GM23338 (cell line): ENCODE data around the gene NCKAP1. TPM values are rescaled to one million over a fixed set of nuclear protein-coding genes. Genes with fewer than 3 reads are reported as not detected.
"Not testable (repeated sequence)": the region's sequence is repeated elsewhere in the genome, so short reads cannot be mapped to it uniquely, and the experiment has no call there.

ENCODE experiments used
- ATAC-seq: fragments of 200-7000 bp; cut with Tn5 transposase; 3 replicates; pipeline ENCODE4 v1.9.1; 2020
- DNase-seq: peaks from one replicate; pipeline ENCODE4 v3.0.0-alpha.2; 2015; ENCODE audit warnings: low spot score
- H2AFZ ChIP-seq: fragments of 200-600 bp; sonication (generic); 2 replicates; pipeline ENCODE4 v1.8.0; 2016; ENCODE audit warnings: antibody characterized with exemption, mild to moderate bottlenecking, moderate library complexity
- H3F3A ChIP-seq: fragments of 200-600 bp; sonication (generic); replicated peaks from 2 replicates; pipeline ENCODE4 v1.8.0; 2017; ENCODE audit warnings: antibody characterized with exemption, mixed run types, low read depth
- H3K27ac ChIP-seq: fragments of 200-600 bp; sonication (generic); 2 replicates; pipeline ENCODE4 v1.6.1; 2016; ENCODE audit warnings: low read depth
- H3K27me3 ChIP-seq: fragments of 200-600 bp; sonication (generic); 2 replicates; pipeline ENCODE4 v1.8.0; 2016; ENCODE audit warnings: mild to moderate bottlenecking, mixed run types, moderate library complexity; ENCODE audit not compliant: insufficient read depth
- H3K36me3 ChIP-seq: fragments of 200-600 bp; sonication (generic); 2 replicates; pipeline ENCODE4 v1.8.0; 2016; ENCODE audit warnings: mild to moderate bottlenecking; ENCODE audit not compliant: insufficient read depth
- H3K4me1 ChIP-seq: fragments of 200-600 bp; sonication (generic); 2 replicates; pipeline ENCODE4 v1.8.0; 2016; ENCODE audit warnings: mild to moderate bottlenecking, moderate library complexity; ENCODE audit not compliant: insufficient read depth
- H3K4me2 ChIP-seq: fragments of 200-600 bp; sonication (generic); 2 replicates; pipeline ENCODE4 v1.7.1; 2017; ENCODE audit warnings: mixed run types
- H3K4me3 ChIP-seq: fragments of 200-600 bp; sonication (generic); 2 replicates; pipeline ENCODE4 v1.6.1; 2016; ENCODE audit warnings: mixed run types
- H3K79me2 ChIP-seq: fragments of 200-600 bp; sonication (generic); replicated peaks from 2 replicates; pipeline ENCODE4 v1.8.0; 2017; ENCODE audit warnings: mild to moderate bottlenecking; ENCODE audit not compliant: insufficient read depth
- H3K9me2 ChIP-seq: fragments of 200-600 bp; sonication (generic); 2 replicates; pipeline ENCODE4 v1.8.0; 2017; ENCODE audit not compliant: insufficient read depth
- H4K20me1 ChIP-seq: fragments of 200-600 bp; sonication (generic); replicated peaks from 2 replicates; pipeline ENCODE4 v1.8.0; 2017; ENCODE audit warnings: mild to moderate bottlenecking; ENCODE audit not compliant: insufficient read depth
- H3K27ac Mint-ChIP-seq: 2 replicates; pipeline ENCODE4 v1.8.0; 2020; ENCODE audit warnings: inconsistent platforms, mild to moderate bottlenecking, moderate library complexity, mixed read lengths
- H3K27me3 Mint-ChIP-seq: 3 replicates; pipeline ENCODE4 v1.8.0; 2022; ENCODE audit warnings: low read depth, mild to moderate bottlenecking, moderate library complexity, mixed read lengths, inconsistent platforms; ENCODE audit not compliant: insufficient read depth, poor library complexity
- H3K36me3 Mint-ChIP-seq: 3 replicates; pipeline ENCODE4 v1.8.0; 2021; ENCODE audit warnings: low read depth, mild to moderate bottlenecking, inconsistent platforms, moderate library complexity, mixed read lengths
- H3K4me1 Mint-ChIP-seq: 3 replicates; pipeline ENCODE4 v1.8.0; 2020; ENCODE audit warnings: mild to moderate bottlenecking, inconsistent platforms, mixed read lengths
- H3K4me3 Mint-ChIP-seq: 3 replicates; pipeline ENCODE4 v1.8.0; 2021; ENCODE audit warnings: moderate library complexity, mild to moderate bottlenecking, inconsistent platforms, mixed read lengths
- H3K9me3 Mint-ChIP-seq: 3 replicates; pipeline ENCODE4 v1.8.0; 2020; ENCODE audit warnings: moderate library complexity, mild to moderate bottlenecking, inconsistent platforms, mixed read lengths
- CREB1 ChIP-seq: fragments of 250-450 bp; sonication (Bioruptor Pico); IDR thresholded peaks from 2 replicates; pipeline ENCODE4 v1.5.0; 2020; ENCODE audit warnings: low read depth, mild to moderate bottlenecking, moderate library complexity
- ETS1 ChIP-seq: IDR thresholded peaks from 2 replicates; pipeline ENCODE4 v1.6.1; 2016; ENCODE audit warnings: antibody characterized with exemption
- EZH2 ChIP-seq: fragments of 200-600 bp; sonication (generic); IDR thresholded peaks from one replicate; pipeline ENCODE4 v1.8.0; 2017; ENCODE audit warnings: antibody characterized with exemption, mild to moderate bottlenecking, low read depth; ENCODE audit not compliant: unreplicated experiment
- EZH2phosphoT487 ChIP-seq: fragments of 200-600 bp; sonication (generic); IDR thresholded peaks from one replicate; pipeline ENCODE4 v1.8.1; 2018; ENCODE audit warnings: antibody characterized with exemption; ENCODE audit not compliant: unreplicated experiment
- JUNB ChIP-seq: IDR thresholded peaks from one replicate; pipeline ENCODE4 v1.6.1; 2016; ENCODE audit warnings: antibody characterized with exemption; ENCODE audit not compliant: unreplicated experiment
- NANOG ChIP-seq: IDR thresholded peaks from 2 replicates; pipeline ENCODE4 v1.6.1; 2016; ENCODE audit warnings: antibody characterized with exemption, borderline replicate concordance
- POLR2AphosphoS5 ChIP-seq: IDR thresholded peaks from 2 replicates; pipeline ENCODE4 v1.6.1; 2016; ENCODE audit warnings: antibody characterized with exemption, low read depth
- REST ChIP-seq: IDR thresholded peaks from one replicate; pipeline ENCODE4 v1.6.1; 2018; ENCODE audit warnings: antibody characterized with exemption; ENCODE audit not compliant: unreplicated experiment
- STAT1 ChIP-seq: IDR thresholded peaks from one replicate; pipeline ENCODE4 v1.6.1; 2016; ENCODE audit warnings: antibody characterized with exemption; ENCODE audit not compliant: unreplicated experiment
- ZNF114 ChIP-seq: fragments of 250-450 bp; sonication (Bioruptor Pico); IDR thresholded peaks from 2 replicates; pipeline ENCODE4 v1.5.0; 2020; ENCODE audit warnings: mild to moderate bottlenecking, moderate library complexity
- ZNF331 ChIP-seq: fragments of 250-450 bp; sonication (Bioruptor Pico); IDR thresholded peaks from 2 replicates; pipeline ENCODE4 v1.5.0; 2020; ENCODE audit warnings: low read depth, mild to moderate bottlenecking, moderate library complexity
- polyA plus RNA-seq: library from polyadenylated mRNA; unstranded; fragments of >200 nt; fragmentation: Nextera tagmentation; extraction: Ambion mirVana; gene quantifications from 2 replicates; pipeline ENCODE4 v1.2.1, GENCODE V29; 2016
- total RNA-seq: library from RNA; depleted of rRNA; stranded (reverse); fragments of >200 nt; shearing (Covaris generic); gene quantifications from 2 replicates; pipeline ENCODE4 v1.2.3, GENCODE V29; 2014
- TF ChIP-seq, protein P1 (sequence below): fragments of 250-450 bp; sonication (Bioruptor Pico); IDR thresholded peaks from 2 replicates; pipeline ENCODE4 v1.5.0; 2020; ENCODE audit warnings: mild to moderate bottlenecking, moderate library complexity

Gene NCKAP1
- total and polyA plus RNA-seq, 2 experiments from 2014 or later = 53.8 to 157 TPM

GRCh38 chr2:182966356-182966755 lies 71.9 kb downstream of the NCKAP1 start:
- Histone ChIP-seq H3K36me3 (peaks cover 20% of the 10 kb centered on the region), H3K79me2 (peaks cover 16% of the 10 kb centered on the region)
- H3K4me2 ChIP-seq, H2AFZ ChIP-seq, H3K4me1 ChIP-seq, H3F3A ChIP-seq, H3K27ac ChIP-seq, H3K4me1 Mint-ChIP-seq, H3K4me3 Mint-ChIP-seq, H3K9me2 ChIP-seq, H4K20me1 ChIP-seq, H3K27ac Mint-ChIP-seq, DNase-seq, H3K9me3 Mint-ChIP-seq, H3K27me3 ChIP-seq, H3K4me3 ChIP-seq, H3K27me3 Mint-ChIP-seq, ATAC-seq: not testable (repeated sequence)
- H3K36me3 Mint-ChIP-seq = peaks cover 59% of the 10 kb centered on the region

GRCh38 chr2:182962641-182963040 lies 75.6 kb downstream of the NCKAP1 start:
- Mint-ChIP-seq H3K4me3 (no peak overlapping the region), H3K4me1 (no peaks in the 10 kb centered on the region), H3K27me3 (no peaks in the 10 kb centered on the region), H3K27ac (no peak overlapping the region), H3K9me3 (no peaks in the 10 kb centered on the region), H3K36me3 (peaks cover 63% of the 10 kb centered on the region)
- Histone ChIP-seq H3K79me2 (0 out of 2 replicates have a peak, but pooled peaks cover 6% of the 10 kb centered on the region), H4K20me1 (no peaks in the 10 kb centered on the region; the same call in 1 of the 2 replicates), H3F3A (no peaks in the 10 kb centered on the region), H3K9me2 (no peaks in the 10 kb centered on the region), H3K4me3 (no peak overlapping the region), H2AFZ (no peak overlapping the region), H3K27ac (no peak overlapping the region), H3K36me3 (peaks cover 23% of the 10 kb centered on the region), H3K27me3 (no peaks in the 10 kb centered on the region), H3K4me2 (no peak overlapping the region), H3K4me1 (no peaks in the 10 kb centered on the region)
- DNase-seq (no peak), ATAC-seq (no peak)
- no peak for TF ChIP-seq ETS1
- TF ChIP-seq ZNF331 (CRISPR knock-in tag) = no peak
- TF ChIP-seq CREB1 (CRISPR knock-in tag) = no peak
- TF ChIP-seq NANOG = no peak
- no peak for TF ChIP-seq ZNF114 (CRISPR knock-in tag)
- TF ChIP-seq JUNB = no peak
- no peak for TF ChIP-seq REST
- TF ChIP-seq EZH2 = no peak
- no peak for TF ChIP-seq STAT1
- TF ChIP-seq EZH2phosphoT487 = no peak
- TF ChIP-seq POLR2AphosphoS5 = no peak
- TF ChIP-seq, protein P1, sequence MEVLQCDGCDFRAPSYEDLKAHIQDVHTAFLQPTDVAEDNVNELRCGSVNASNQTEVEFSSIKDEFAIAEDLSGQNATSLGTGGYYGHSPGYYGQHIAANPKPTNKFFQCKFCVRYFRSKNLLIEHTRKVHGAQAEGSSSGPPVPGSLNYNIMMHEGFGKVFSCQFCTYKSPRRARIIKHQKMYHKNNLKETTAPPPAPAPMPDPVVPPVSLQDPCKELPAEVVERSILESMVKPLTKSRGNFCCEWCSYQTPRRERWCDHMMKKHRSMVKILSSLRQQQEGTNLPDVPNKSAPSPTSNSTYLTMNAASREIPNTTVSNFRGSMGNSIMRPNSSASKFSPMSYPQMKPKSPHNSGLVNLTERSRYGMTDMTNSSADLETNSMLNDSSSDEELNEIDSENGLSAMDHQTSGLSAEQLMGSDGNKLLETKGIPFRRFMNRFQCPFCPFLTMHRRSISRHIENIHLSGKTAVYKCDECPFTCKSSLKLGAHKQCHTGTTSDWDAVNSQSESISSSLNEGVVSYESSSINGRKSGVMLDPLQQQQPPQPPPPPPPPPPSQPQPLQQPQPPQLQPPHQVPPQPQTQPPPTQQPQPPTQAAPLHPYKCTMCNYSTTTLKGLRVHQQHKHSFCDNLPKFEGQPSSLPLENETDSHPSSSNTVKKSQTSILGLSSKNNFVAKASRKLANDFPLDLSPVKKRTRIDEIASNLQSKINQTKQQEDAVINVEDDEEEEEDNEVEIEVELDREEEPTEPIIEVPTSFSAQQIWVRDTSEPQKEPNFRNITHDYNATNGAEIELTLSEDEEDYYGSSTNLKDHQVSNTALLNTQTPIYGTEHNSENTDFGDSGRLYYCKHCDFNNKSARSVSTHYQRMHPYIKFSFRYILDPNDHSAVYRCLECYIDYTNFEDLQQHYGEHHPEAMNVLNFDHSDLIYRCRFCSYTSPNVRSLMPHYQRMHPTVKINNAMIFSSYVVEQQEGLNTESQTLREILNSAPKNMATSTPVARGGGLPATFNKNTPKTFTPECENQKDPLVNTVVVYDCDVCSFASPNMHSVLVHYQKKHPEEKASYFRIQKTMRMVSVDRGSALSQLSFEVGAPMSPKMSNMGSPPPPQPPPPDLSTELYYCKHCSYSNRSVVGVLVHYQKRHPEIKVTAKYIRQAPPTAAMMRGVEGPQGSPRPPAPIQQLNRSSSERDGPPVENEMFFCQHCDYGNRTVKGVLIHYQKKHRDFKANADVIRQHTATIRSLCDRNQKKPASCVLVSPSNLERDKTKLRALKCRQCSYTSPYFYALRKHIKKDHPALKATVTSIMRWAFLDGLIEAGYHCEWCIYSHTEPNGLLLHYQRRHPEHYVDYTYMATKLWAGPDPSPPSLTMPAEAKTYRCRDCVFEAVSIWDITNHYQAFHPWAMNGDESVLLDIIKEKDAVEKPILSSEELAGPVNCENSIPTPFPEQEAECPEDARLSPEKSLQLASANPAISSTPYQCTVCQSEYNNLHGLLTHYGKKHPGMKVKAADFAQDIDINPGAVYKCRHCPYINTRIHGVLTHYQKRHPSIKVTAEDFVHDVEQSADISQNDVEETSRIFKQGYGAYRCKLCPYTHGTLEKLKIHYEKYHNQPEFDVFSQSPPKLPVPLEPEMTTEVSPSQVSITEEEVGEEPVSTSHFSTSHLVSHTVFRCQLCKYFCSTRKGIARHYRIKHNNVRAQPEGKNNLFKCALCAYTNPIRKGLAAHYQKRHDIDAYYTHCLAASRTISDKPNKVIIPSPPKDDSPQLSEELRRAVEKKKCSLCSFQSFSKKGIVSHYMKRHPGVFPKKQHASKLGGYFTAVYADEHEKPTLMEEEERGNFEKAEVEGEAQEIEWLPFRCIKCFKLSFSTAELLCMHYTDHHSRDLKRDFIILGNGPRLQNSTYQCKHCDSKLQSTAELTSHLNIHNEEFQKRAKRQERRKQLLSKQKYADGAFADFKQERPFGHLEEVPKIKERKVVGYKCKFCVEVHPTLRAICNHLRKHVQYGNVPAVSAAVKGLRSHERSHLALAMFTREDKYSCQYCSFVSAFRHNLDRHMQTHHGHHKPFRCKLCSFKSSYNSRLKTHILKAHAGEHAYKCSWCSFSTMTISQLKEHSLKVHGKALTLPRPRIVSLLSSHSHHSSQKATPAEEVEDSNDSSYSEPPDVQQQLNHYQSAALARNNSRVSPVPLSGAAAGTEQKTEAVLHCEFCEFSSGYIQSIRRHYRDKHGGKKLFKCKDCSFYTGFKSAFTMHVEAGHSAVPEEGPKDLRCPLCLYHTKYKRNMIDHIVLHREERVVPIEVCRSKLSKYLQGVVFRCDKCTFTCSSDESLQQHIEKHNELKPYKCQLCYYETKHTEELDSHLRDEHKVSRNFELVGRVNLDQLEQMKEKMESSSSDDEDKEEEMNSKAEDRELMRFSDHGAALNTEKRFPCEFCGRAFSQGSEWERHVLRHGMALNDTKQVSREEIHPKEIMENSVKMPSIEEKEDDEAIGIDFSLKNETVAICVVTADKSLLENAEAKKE (CRISPR knock-in tag) = no peak
